CD4-positive, alpha-beta T cell (primary cell): ENCODE measurements around the gene ATRX. TPM values are rescaled to one million over a fixed set of nuclear protein-coding genes. Genes with fewer than 3 reads are reported as not detected.
A peak's percentile ranks its signal among the peaks of the same experiment; 100 is the strongest.
"Not testable (repeated sequence)": the region's sequence is repeated elsewhere in the genome, so short reads cannot be mapped to it uniquely, and the experiment has no call there.

Source experiments
- ATAC-seq: fragments of 200-7000 bp; cut with Tn5 transposase; one replicate; pipeline ENCODE4 v1.10.0; 2022; ENCODE audit warnings: mild to moderate bottlenecking; ENCODE audit not compliant: poor library complexity
- CTCF ChIA-PET: fragments of 350-600 bp; sonication (Branson Sonifier 250); formaldehyde crosslinking; loops from one replicate; lab custom pipeline; 2021; ENCODE audit warnings: antibody characterized with exemption, inconsistent platforms; lab: Charles Lee
- POLR2A ChIA-PET: fragments of 350-600 bp; sonication (Branson Sonifier 250); formaldehyde crosslinking; loops from one replicate; lab custom pipeline; 2021; ENCODE audit warnings: antibody characterized with exemption, inconsistent platforms; lab: Charles Lee
- DNase-seq, 14 experiments: peaks; one replicate each; pipeline ENCODE4 v3.0.0-alpha.2; 2013 to 2020; ENCODE audit warnings: mixed read lengths in 2 of 14
- H3K27ac ChIP-seq, 2 donors: one replicate each; pipeline versions ENCODE4 v1.5.1 to v1.7.0; 2013; ENCODE audit warnings: low read length in 2 of 2, low read depth in 1 of 2, mild to moderate bottlenecking in 1 of 2
- H3K27me3 ChIP-seq, 2 experiments: 1 replicate in 1 of 2; 2 replicates in 1 of 2; pipeline versions ENCODE4 v1.6.1 to v1.7.0; 2013; ENCODE audit warnings: low read length in 2 of 2, control low read depth in 1 of 2, mild to moderate bottlenecking in 1 of 2, moderate library complexity in 1 of 2; ENCODE audit not compliant: insufficient read depth in 2 of 2, control insufficient read depth in 1 of 2
- H3K36me3 ChIP-seq: one replicate; pipeline ENCODE4 v1.6.1; 2013; ENCODE audit warnings: low read length, control low read depth; ENCODE audit not compliant: insufficient read depth
- H3K4me1 ChIP-seq: one replicate; pipeline ENCODE4 v1.6.1; 2013; ENCODE audit warnings: low read length, control low read depth; ENCODE audit not compliant: insufficient read depth
- H3K4me3 ChIP-seq: one replicate; pipeline ENCODE4 v1.5.1; 2013; ENCODE audit warnings: mild to moderate bottlenecking, low read length, moderate library complexity
- H3K9me3 ChIP-seq, 2 experiments: 1 replicate in 1 of 2; 2 replicates in 1 of 2; pipeline versions ENCODE4 v1.6.1 to v1.7.0; 2013; ENCODE audit warnings: low read length in 2 of 2, mild to moderate bottlenecking in 2 of 2, control low read depth in 1 of 2, moderate library complexity in 1 of 2; ENCODE audit not compliant: control insufficient read depth in 1 of 2, insufficient read depth in 1 of 2
- H3K27ac Mint-ChIP-seq: one replicate; pipeline ENCODE4 v1.8.0; 2020; ENCODE audit warnings: mixed read lengths
- H3K27me3 Mint-ChIP-seq: one replicate; pipeline ENCODE4 v1.8.0; 2021; ENCODE audit warnings: mixed read lengths
- H3K36me3 Mint-ChIP-seq: one replicate; pipeline ENCODE4 v1.8.0; 2021; ENCODE audit warnings: low read depth, mixed read lengths
- H3K4me1 Mint-ChIP-seq: one replicate; pipeline ENCODE4 v1.8.0; 2021; ENCODE audit warnings: low read depth, mixed read lengths
- H3K4me3 Mint-ChIP-seq: one replicate; pipeline ENCODE4 v1.8.0; 2020; ENCODE audit warnings: mild to moderate bottlenecking, mixed read lengths
- H3K9me3 Mint-ChIP-seq: one replicate; pipeline ENCODE4 v1.8.0; 2020; ENCODE audit warnings: mixed read lengths
- intact Hi-C, 2 experiments: fragments of 100-400 bp; cut with DNase I in 1 of 2; cut with micrococcal nuclease in 1 of 2; formaldehyde crosslinking; loops; one replicate each; pipeline versions ENCODE4 v1.15.1 to v1.9.0; 2023 to 2025; cut with DNase I, micrococcal nuclease
- total RNA-seq, 174 experiments: library from RNA in 2 of 174; stranded (reverse) in 2 of 174; gene quantifications; one replicate each; pipeline ENCODE4 v1.2.3 and lab custom pipeline; 2021 to 2026
- TF ChIP-seq, protein P1 (sequence below): fragments of 200-600 bp; IDR thresholded peaks from one replicate; pipeline ENCODE4 v1.8.0; 2022; ENCODE audit warnings: antibody characterized with exemption, mild to moderate bottlenecking

ATRX gene
- total RNA-seq, 2 experiments from 2014 or later = 72.7 to 79.5 TPM

DNA sequence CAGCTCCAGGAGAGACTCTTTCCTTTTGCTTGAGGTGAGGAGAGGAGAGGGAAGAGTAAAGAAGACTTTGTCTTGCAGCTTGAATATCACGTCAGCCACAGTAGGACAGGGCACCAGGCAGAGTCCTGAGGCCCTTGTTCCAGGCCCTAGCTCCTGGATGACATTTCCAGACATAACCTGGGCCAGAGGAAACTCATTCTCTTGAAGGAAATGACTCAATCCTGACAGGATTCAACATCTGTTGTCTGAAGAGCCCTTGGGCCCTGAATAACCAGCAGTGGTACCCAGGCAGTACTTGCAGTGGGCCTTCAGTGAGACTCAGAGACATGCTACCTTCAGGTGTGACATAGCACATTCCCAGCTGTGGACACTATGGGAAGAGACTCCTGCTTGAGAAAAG is 276.0 kb downstream of the ATRX start:
- Histone ChIP-seq H3K4me3 (no peak overlapping the region), H3K9me3 (no peaks in the 10 kb centered on the region), H3K27ac (no peak overlapping the region), H3K36me3 (peaks cover 52% of the 10 kb centered on the region), H3K27me3 (no peaks in the 10 kb centered on the region), H3K4me1 (no peaks in the 10 kb centered on the region)
- CTCF ChIA-PET = no interaction called here
- peaks cover 10% of the 10 kb centered on the region for H3K4me1 Mint-ChIP-seq
- H3K36me3 Mint-ChIP-seq = peaks cover 90% of the 10 kb centered on the region
- intact Hi-C loops = no loop called here
- H3K4me3 Mint-ChIP-seq = no peak overlapping the region
- H3K9me3 Mint-ChIP-seq = no peaks in the 10 kb centered on the region
- TF ChIP-seq, protein P1, sequence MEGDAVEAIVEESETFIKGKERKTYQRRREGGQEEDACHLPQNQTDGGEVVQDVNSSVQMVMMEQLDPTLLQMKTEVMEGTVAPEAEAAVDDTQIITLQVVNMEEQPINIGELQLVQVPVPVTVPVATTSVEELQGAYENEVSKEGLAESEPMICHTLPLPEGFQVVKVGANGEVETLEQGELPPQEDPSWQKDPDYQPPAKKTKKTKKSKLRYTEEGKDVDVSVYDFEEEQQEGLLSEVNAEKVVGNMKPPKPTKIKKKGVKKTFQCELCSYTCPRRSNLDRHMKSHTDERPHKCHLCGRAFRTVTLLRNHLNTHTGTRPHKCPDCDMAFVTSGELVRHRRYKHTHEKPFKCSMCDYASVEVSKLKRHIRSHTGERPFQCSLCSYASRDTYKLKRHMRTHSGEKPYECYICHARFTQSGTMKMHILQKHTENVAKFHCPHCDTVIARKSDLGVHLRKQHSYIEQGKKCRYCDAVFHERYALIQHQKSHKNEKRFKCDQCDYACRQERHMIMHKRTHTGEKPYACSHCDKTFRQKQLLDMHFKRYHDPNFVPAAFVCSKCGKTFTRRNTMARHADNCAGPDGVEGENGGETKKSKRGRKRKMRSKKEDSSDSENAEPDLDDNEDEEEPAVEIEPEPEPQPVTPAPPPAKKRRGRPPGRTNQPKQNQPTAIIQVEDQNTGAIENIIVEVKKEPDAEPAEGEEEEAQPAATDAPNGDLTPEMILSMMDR = no peak
- H3K27ac Mint-ChIP-seq = no peak overlapping the region
- POLR2A ChIA-PET = no interaction called here
- no peak for ATAC-seq
- no peaks in the 10 kb centered on the region for H3K27me3 Mint-ChIP-seq
- no peak for DNase-seq

DNA sequence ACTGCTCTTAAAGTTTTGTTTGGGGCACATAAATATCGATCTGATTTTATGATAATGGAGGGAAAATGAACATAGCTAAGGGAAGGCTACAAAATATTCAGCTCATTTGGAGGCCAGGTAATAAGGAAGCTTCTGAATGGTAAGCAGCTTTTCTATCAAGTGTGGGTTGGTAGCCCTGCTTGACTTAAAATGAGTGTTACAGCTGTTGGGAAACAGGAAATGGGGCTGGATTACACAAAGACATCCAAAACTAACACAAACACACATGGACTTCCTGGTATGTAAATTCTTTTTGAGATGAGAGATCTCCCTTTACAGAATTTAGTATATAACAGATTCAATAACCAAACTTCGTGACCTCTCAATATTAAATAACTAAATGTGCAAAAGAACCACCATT is 280.8 kb downstream of the ATRX start:
- Mint-ChIP-seq H3K4me3 (no peak overlapping the region), H3K4me1 (peaks cover 16% of the 10 kb centered on the region), H3K36me3 (peaks cover 47% of the 10 kb centered on the region), H3K27me3 (no peaks in the 10 kb centered on the region), H3K27ac (peak overlapping the region; percentile 70), H3K9me3 (no peaks in the 10 kb centered on the region)
- ATAC-seq = no peak
- CTCF ChIA-PET = no interaction called here
- Histone ChIP-seq H3K27me3 (no peaks in the 10 kb centered on the region), H3K27ac (no peak overlapping the region), H3K4me1 (no peaks in the 10 kb centered on the region), H3K4me3 (no peak overlapping the region), H3K36me3 (peaks cover 23% of the 10 kb centered on the region), H3K9me3 (no peaks in the 10 kb centered on the region)
- TF ChIP-seq, protein P1 = no peak
- intact Hi-C loops = loop anchor here in 1 of 2 experiments (10.0 kb wide), 1 partner anchor 110 kb away; no protein-coding TSS in a partner anchor
- no peak for DNase-seq
- POLR2A ChIA-PET = no interaction called here

DNA sequence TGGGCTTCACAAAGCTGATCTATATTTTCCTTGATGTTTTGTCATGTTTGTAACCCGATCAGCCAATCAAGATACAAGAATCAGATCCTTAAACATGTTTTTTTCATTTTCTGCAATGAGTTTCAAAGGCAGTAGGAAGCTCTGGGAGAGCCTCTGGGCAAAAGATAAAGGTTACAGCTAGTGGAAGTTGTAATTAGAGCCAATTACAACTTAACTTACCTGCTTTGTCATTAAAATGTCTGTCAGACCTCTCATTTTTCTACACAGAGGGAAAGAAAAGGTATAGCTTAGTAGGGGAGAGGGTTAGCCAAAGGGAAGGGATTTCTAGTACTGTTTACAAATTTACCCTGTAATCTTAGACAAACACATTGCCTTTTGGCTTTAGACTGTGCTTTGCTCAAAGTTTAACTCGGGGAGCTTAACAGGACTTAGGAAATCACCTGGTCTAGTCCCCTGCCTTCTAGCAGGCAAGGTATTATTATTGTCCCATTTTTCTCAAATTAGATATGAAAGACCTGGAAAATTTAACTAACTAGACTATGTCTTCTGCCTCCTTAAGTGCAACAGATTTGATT is 283.0 kb downstream of the ATRX start:
- Histone ChIP-seq H3K36me3 (peaks cover 7% of the 10 kb centered on the region), H3K27ac (no peak overlapping the region), H3K4me1 (no peaks in the 10 kb centered on the region), H3K9me3 (no peaks in the 10 kb centered on the region), H3K4me3 (no peak overlapping the region), H3K27me3 (no peaks in the 10 kb centered on the region)
- ChIA-PET CTCF (interaction anchor here (0.6 kb wide), 1 partner anchor 82 kb away, joined by 3 read pairs; no protein-coding TSS in a partner anchor), POLR2A (interaction anchor here (1.6 kb wide), 1 partner anchor 28 kb away, joined by 3 read pairs; no protein-coding TSS in a partner anchor)
- ATAC-seq (no peak), DNase-seq (no peak)
- Mint-ChIP-seq H3K27ac (no peak overlapping the region), H3K9me3 (no peaks in the 10 kb centered on the region), H3K4me1 (peaks cover 16% of the 10 kb centered on the region), H3K4me3 (no peak overlapping the region), H3K36me3 (peaks cover 27% of the 10 kb centered on the region), H3K27me3 (no peaks in the 10 kb centered on the region)
- intact Hi-C loops = loop anchor here in 1 of 2 experiments (10.0 kb wide), 1 partner anchor 112 kb away; no protein-coding TSS in a partner anchor
- TF ChIP-seq, protein P1 = no peak

DNA sequence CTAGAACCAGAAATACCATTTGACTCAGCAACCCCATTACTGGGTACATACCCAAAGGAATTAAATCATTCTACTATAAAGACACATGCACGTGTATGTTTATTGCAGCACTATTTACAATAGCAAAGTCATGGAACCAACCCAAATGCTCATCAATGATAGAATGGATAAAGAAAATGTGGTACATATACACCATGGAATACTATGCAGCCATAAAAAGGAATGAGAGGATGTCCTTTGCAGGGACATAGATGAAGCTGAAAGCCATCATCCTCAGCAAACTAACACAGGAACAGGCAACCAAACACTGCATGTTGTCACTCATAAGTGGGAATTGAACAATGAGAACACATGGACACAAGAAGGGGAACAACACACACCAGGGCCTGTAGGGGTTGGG is 285.9 kb downstream of the ATRX start:
- H3K36me3 Mint-ChIP-seq, H3K27ac Mint-ChIP-seq, CTCF ChIA-PET: not testable (repeated sequence)

More for the DNA sequence above, 285.9 kb downstream of the ATRX start:
- intact Hi-C loops = loop anchor here in 1 of 2 experiments (10.0 kb wide), 1 partner anchor 115 kb away; no protein-coding TSS in a partner anchor
- H3K4me1 Mint-ChIP-seq, H3K4me1 ChIP-seq, H3K4me3 ChIP-seq, H3K9me3 Mint-ChIP-seq, ATAC-seq, H3K27ac ChIP-seq, H3K4me3 Mint-ChIP-seq, H3K27me3 Mint-ChIP-seq, DNase-seq, H3K9me3 ChIP-seq, H3K36me3 ChIP-seq, POLR2A ChIA-PET, H3K27me3 ChIP-seq: not testable (repeated sequence)
